Measurements from ENCODE around the gene SULT1A1. TPM values are rescaled to one million over a fixed set of nuclear protein-coding genes. Genes with fewer than 3 reads are reported as not detected.
"Not testable (repeated sequence)": the region's sequence is repeated elsewhere in the genome, so short reads cannot be mapped to it uniquely, and the experiment has no call there.

The SULT1A1 gene
- total RNA-seq = 1 to 10 TPM; 5.9 to 7.4 TPM
- 7.3 TPM for polyA plus RNA-seq

GRCh38 chr16:28609631-28610594 is at the start of gene SULT1A1:
Gene SULT1A1 (minus strand): TSS chr16:28610044. CDS start chr16:28608855, 1,189 bp downstream.
- no peaks in the 10 kb centered on the region for H3K9me3 ChIP-seq (ENCODE audit: low read length)
- H3K27me3 ChIP-seq (ENCODE audit: insufficient read depth, low read length, poor library complexity, severe bottlenecking) = no peaks in the 10 kb centered on the region
- no peaks in the 10 kb centered on the region for H3K27me3 Mint-ChIP-seq
- H3K4me3 ChIP-seq (ENCODE audit: low read length) = no peak within 1 kb of the TSS
- H3K27ac ChIP-seq (ENCODE audit: low read depth, low read length) = no peak within 1 kb of the TSS
- peaks cover 4% of the 10 kb centered on the region for H3K4me1 ChIP-seq (ENCODE audit: insufficient read depth, low read length)
- no peaks in the 10 kb centered on the region for H3K9me3 Mint-ChIP-seq
- peak within 1 kb of the TSS in 4 of 8 donors; percentile 10 to 84 (median 55) for H3K27ac Mint-ChIP-seq
- CTCF ChIA-PET = no interaction called here
- DNase-seq = peak in 1 of 5 donors; percentile 16
- H3K4me3 Mint-ChIP-seq = no peak within 1 kb of the TSS
- H3K4me1 Mint-ChIP-seq = peaks cover 4 to 11% (median 9%) of the 10 kb centered on the region in 3 donors
- H3K36me3 ChIP-seq (ENCODE audit: insufficient read depth, low read length) = no peaks in the 10 kb centered on the region
- POLR2A ChIA-PET = interaction anchor here (0.6 kb wide), 1 partner anchor 17 kb away, joined by 4 read pairs; no protein-coding TSS in a partner anchor
- peaks cover 0 to 14% (median 0%) of the 10 kb centered on the region in 3 donors for H3K36me3 Mint-ChIP-seq

GRCh38 chr16:28639959-28640358 is 30.1 kb upstream of the SULT1A1 start:
- H3K4me1 Mint-ChIP-seq; H3K36me3 ChIP-seq (ENCODE audit: insufficient read depth, low read length); POLR2A ChIA-PET; H3K4me1 ChIP-seq (ENCODE audit: insufficient read depth, low read length); H3K4me3 Mint-ChIP-seq; DNase-seq; H3K27me3 Mint-ChIP-seq; H3K4me3 ChIP-seq (ENCODE audit: low read length); CTCF ChIA-PET; H3K27me3 ChIP-seq (ENCODE audit: insufficient read depth, low read length, poor library complexity, severe bottlenecking); H3K27ac ChIP-seq (ENCODE audit: low read depth, low read length); H3K9me3 Mint-ChIP-seq; H3K27ac Mint-ChIP-seq; H3K36me3 Mint-ChIP-seq; H3K9me3 ChIP-seq (ENCODE audit: low read length): not testable (repeated sequence)

GRCh38 chr16:28638359-28638758 is 28.5 kb upstream of the SULT1A1 start:
- DNase-seq; H3K9me3 Mint-ChIP-seq; POLR2A ChIA-PET; H3K27me3 ChIP-seq (ENCODE audit: insufficient read depth, low read length, poor library complexity, severe bottlenecking); H3K4me3 ChIP-seq (ENCODE audit: low read length); H3K36me3 ChIP-seq (ENCODE audit: insufficient read depth, low read length); H3K27me3 Mint-ChIP-seq; H3K4me3 Mint-ChIP-seq; H3K4me1 ChIP-seq (ENCODE audit: insufficient read depth, low read length); H3K36me3 Mint-ChIP-seq; H3K9me3 ChIP-seq (ENCODE audit: low read length); H3K4me1 Mint-ChIP-seq; CTCF ChIA-PET; H3K27ac ChIP-seq (ENCODE audit: low read depth, low read length); H3K27ac Mint-ChIP-seq: not testable (repeated sequence)

- CTCF ChIA-PET; H3K27ac Mint-ChIP-seq; H3K4me1 Mint-ChIP-seq; H3K4me3 Mint-ChIP-seq; POLR2A ChIA-PET; H3K27me3 Mint-ChIP-seq; H3K4me3 ChIP-seq (ENCODE audit: low read length); H3K4me1 ChIP-seq (ENCODE audit: insufficient read depth, low read length); H3K27ac ChIP-seq (ENCODE audit: low read depth, low read length); DNase-seq; H3K9me3 Mint-ChIP-seq; H3K36me3 Mint-ChIP-seq; H3K27me3 ChIP-seq (ENCODE audit: insufficient read depth, low read length, poor library complexity, severe bottlenecking); H3K9me3 ChIP-seq (ENCODE audit: low read length); H3K36me3 ChIP-seq (ENCODE audit: insufficient read depth, low read length): not testable (repeated sequence)
These were observed 27.9 kb upstream of the SULT1A1 start, which contains the start of gene NPIPB8 for GRCh38 chr16:28637765-28638164. Gene NPIPB8 (plus strand): TSS chr16:28638065. CDS start chr16:28638361, 296 bp downstream.

- H3K27me3 ChIP-seq (ENCODE audit: insufficient read depth, low read length, poor library complexity, severe bottlenecking); H3K36me3 Mint-ChIP-seq; H3K27ac ChIP-seq (ENCODE audit: low read depth, low read length); H3K27me3 Mint-ChIP-seq; H3K9me3 Mint-ChIP-seq; H3K4me3 ChIP-seq (ENCODE audit: low read length); H3K4me3 Mint-ChIP-seq; POLR2A ChIA-PET; H3K4me1 ChIP-seq (ENCODE audit: insufficient read depth, low read length); H3K36me3 ChIP-seq (ENCODE audit: insufficient read depth, low read length); H3K4me1 Mint-ChIP-seq; H3K9me3 ChIP-seq (ENCODE audit: low read length); DNase-seq; CTCF ChIA-PET; H3K27ac Mint-ChIP-seq: not testable (repeated sequence)
These were observed 26.4 kb upstream of the SULT1A1 start for GRCh38 chr16:28636093-28636823.

GRCh38 chr16:28630905-28631304 is 21.1 kb upstream of the SULT1A1 start:
- H3K27ac ChIP-seq (ENCODE audit: low read depth, low read length); H3K4me3 ChIP-seq (ENCODE audit: low read length); H3K36me3 ChIP-seq (ENCODE audit: insufficient read depth, low read length); H3K27me3 ChIP-seq (ENCODE audit: insufficient read depth, low read length, poor library complexity, severe bottlenecking); H3K4me1 ChIP-seq (ENCODE audit: insufficient read depth, low read length); CTCF ChIA-PET; H3K27me3 Mint-ChIP-seq; POLR2A ChIA-PET; H3K4me1 Mint-ChIP-seq; H3K36me3 Mint-ChIP-seq; H3K4me3 Mint-ChIP-seq; H3K27ac Mint-ChIP-seq; H3K9me3 Mint-ChIP-seq; H3K9me3 ChIP-seq (ENCODE audit: low read length); DNase-seq: not testable (repeated sequence)

DNA sequence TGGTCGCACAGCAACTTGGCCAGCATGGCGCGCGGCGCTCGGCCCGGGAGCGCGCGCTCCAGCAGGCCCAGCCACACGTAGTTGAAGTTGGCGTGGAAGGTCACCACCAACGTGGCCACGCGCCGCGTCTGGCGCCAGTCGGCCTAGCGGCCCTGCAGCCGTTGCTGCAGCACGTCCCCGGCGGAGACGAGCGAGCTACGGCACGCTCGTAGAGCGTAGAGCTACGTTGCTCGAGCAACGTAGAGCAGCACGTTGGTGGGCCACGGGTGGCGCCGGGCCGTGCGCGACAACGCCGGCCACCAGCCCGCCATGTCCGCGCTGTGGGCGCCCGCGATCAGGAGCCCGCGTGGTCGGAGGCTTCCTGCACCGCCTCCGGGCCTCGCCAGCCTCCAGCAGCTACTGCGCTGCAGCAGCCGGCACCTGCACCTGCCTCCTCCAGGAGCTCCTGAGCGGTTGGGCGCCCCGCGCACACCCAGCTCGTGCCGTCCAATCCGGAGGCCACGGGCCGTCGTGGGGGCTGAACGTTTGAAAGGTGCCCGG is 13.4 kb upstream of the SULT1A1 start:
- peak; percentile 27 to 75 (median 60) for DNase-seq
- H3K9me3 Mint-ChIP-seq = no peaks in the 10 kb centered on the region
- no peaks in the 10 kb centered on the region for H3K36me3 ChIP-seq (ENCODE audit: insufficient read depth, low read length)
- CTCF ChIA-PET = interaction anchor here (0.7 kb wide), 1 partner anchor 29 kb away, joined by 3 read pairs; no protein-coding TSS in a partner anchor
- H3K4me3 ChIP-seq (ENCODE audit: low read length) = peak overlapping the region; percentile 54
- H3K4me1 Mint-ChIP-seq = peaks cover 13 to 24% (median 13%) of the 10 kb centered on the region in 3 donors
- H3K27ac Mint-ChIP-seq = peak overlapping the region in 3 of 8 donors; percentile 58 to 81 (median 59)
- H3K9me3 ChIP-seq (ENCODE audit: low read length) = no peaks in the 10 kb centered on the region
- no peaks in the 10 kb centered on the region for H3K27me3 ChIP-seq (ENCODE audit: insufficient read depth, low read length, poor library complexity, severe bottlenecking)
- no peak overlapping the region for H3K27ac ChIP-seq (ENCODE audit: low read depth, low read length)
- H3K27me3 Mint-ChIP-seq = peaks cover 3 to 5% of the 10 kb centered on the region in 2 donors
- POLR2A ChIA-PET = interaction anchor here (0.6 to 1.0 kb wide), 2 partner anchors 82 to 131 kb away, joined by 4 read pairs; partner anchors contain the start of gene CLN3
- peaks cover 0 to 16% (median 5%) of the 10 kb centered on the region in 3 donors for H3K36me3 Mint-ChIP-seq
- no peaks in the 10 kb centered on the region for H3K4me1 ChIP-seq (ENCODE audit: insufficient read depth, low read length)
- H3K4me3 Mint-ChIP-seq = peak overlapping the region; percentile 82 to 89 (median 85)

Measured in CD8-positive, alpha-beta memory T cell (primary cell).